ENCODE measurements around the gene CD2.
"Not testable (repeated sequence)": the region's sequence is repeated elsewhere in the genome, so short reads cannot be mapped to it uniquely, and the experiment has no call there.

CD2 gene

GRCh38 chr1:116732726-116733125, 21.5 kb upstream of the CD2 start:
- DNase-seq: no peak

GRCh38 chr1:116733476-116734365, 20.5 kb upstream of the CD2 start:
- peak; percentile 42 for DNase-seq

- DNase-seq: no peak
Measured at GRCh38 chr1:116735246-116735645, 19.0 kb upstream of the CD2 start.

- DNase-seq: peak; percentile 74
Measured at GRCh38 chr1:116737020-116737854, 17.0 kb upstream of the CD2 start.

- DNase-seq: no peak
Measured at GRCh38 chr1:116737855-116738321, 16.3 kb upstream of the CD2 start.

GRCh38 chr1:116738673-116739370, 15.4 kb upstream of the CD2 start:
- no peak for DNase-seq

GRCh38 chr1:116739371-116740012, 14.7 kb upstream of the CD2 start:
- no peak for DNase-seq

- DNase-seq: no peak
Measured at GRCh38 chr1:116740296-116740695, 13.9 kb upstream of the CD2 start.

GRCh38 chr1:116740746-116741145, 13.5 kb upstream of the CD2 start:
- DNase-seq: no peak

- no peak for DNase-seq
Measured at GRCh38 chr1:116741836-116742565, 12.2 kb upstream of the CD2 start.

GRCh38 chr1:116743535-116743934, 10.7 kb upstream of the CD2 start:
- no peak for DNase-seq

- no peak for DNase-seq
Measured at GRCh38 chr1:116748272-116748671, 6.0 kb upstream of the CD2 start.

- DNase-seq: no peak
Measured at GRCh38 chr1:116751146-116751545, 3.1 kb upstream of the CD2 start.

- no peak for DNase-seq
Measured at GRCh38 chr1:116751621-116752020, 2.6 kb upstream of the CD2 start.

GRCh38 chr1:116753312-116753711, 918 bp upstream of the CD2 start:
- no peak for DNase-seq

- DNase-seq: no peak
Measured at GRCh38 chr1:116755066-116755465, 836 bp downstream of the CD2 start.

- no peak for DNase-seq
Measured at GRCh38 chr1:116755681-116756080, 1.5 kb downstream of the CD2 start.

- DNase-seq: not testable (repeated sequence)
Measured at GRCh38 chr1:116756092-116756491, 1.9 kb downstream of the CD2 start.

- not testable (repeated sequence) for DNase-seq
Measured at GRCh38 chr1:116758456-116758815, 4.2 kb downstream of the CD2 start.

GRCh38 chr1:116759636-116760035, 5.4 kb downstream of the CD2 start:
- DNase-seq: no peak

- no peak for DNase-seq
Measured at GRCh38 chr1:116760487-116760886, 6.3 kb downstream of the CD2 start.
